Fibroblast of the aortic adventitia (primary cell): ENCODE measurements around the gene XRCC5. TPM values are rescaled to one million over a fixed set of nuclear protein-coding genes. Genes with fewer than 3 reads are reported as not detected.

Experiments used
- total RNA-seq: library from RNA; depleted of rRNA; stranded (reverse); fragments of >200 nt; gene quantifications from 2 replicates; pipeline ENCODE4 v1.2.3, GENCODE V29; 2012; ENCODE audit warnings: low replicate concordance

The XRCC5 gene
- total RNA-seq, 1 donor, result 271 TPM

Other genes with a start within 250 kb of the XRCC5 start
- gene MREG, start 95.8 kb upstream of the XRCC5 start, total RNA-seq, result 2.2 and 2.8 TPM in 2 replicates
- 4.8 and 7.0 TPM in 2 replicates for gene PECR, start 27.5 kb upstream of the XRCC5 start, total RNA-seq
- 0.36 TPM in 1 of 2 replicates, not detected in the other for gene TMEM169, start 27.4 kb upstream of the XRCC5 start, total RNA-seq